G401 (cell line): Measurements from ENCODE around the gene SIRT7. TPM values are rescaled to one million over a fixed set of nuclear protein-coding genes. Genes with fewer than 3 reads are reported as not detected.

Experiments used
- DNase-seq: peaks from one replicate; pipeline ENCODE4 v3.0.0-alpha.2; 2015; ENCODE audit warnings: low spot score
- in situ Hi-C: cut with HindIII; loops from 2 replicates; pipeline ENCODE4 v1.10.0; 2016; ENCODE audit warnings: low sequenced_read_pairs, mixed read lengths
- total RNA-seq: library from RNA; depleted of rRNA; stranded (reverse); fragments of >200 nt; shearing (Covaris generic); gene quantifications from 2 replicates; pipeline ENCODE4 v1.2.3, GENCODE V29; 2014

Gene SIRT7
- total RNA-seq, 1 experiment from 2014 or later = 15.4 TPM

DNA sequence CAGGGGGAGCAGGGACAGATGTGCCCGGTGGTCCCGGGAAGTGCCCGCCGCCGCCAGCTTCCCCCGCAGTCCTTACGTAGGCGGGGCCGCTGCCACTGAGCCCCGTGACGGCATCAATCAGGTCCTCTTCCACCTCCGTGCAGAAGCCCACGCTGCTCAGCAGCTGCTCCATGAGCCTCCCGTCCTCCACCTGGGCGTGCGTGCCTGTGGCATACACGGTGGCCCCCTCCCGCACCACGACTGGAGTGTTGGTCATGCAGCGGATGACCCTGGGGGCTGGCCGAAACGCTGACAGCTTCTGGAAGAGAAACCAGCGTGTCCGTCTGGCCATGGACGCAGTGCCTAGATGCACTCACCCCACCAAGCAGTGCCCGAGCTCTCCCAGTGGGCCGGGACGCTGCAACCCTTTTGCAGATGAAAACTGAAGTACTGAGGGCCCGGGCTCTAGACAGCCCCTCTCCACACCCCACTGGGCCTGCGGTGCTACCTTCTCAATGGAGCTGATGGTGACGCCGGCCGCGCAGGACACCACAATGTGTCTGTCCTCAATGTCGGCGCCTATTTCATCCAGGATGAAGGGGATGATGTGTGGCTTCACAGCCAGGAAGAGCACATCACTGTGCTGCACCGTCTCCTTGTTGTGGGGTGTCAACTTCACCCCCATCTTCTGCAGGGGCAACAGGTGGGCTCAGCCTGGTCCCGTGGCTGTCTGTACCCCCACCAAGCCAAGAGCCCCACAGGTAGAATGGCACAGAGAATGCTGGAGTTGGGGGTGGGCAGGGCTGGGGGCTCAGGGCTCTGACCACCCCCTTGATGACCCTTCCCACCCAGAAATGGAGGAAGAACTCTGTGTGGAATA lies 17.1 kb upstream of the SIRT7 start:
- no peak for DNase-seq
- in situ Hi-C loops = no loop called here

DNA sequence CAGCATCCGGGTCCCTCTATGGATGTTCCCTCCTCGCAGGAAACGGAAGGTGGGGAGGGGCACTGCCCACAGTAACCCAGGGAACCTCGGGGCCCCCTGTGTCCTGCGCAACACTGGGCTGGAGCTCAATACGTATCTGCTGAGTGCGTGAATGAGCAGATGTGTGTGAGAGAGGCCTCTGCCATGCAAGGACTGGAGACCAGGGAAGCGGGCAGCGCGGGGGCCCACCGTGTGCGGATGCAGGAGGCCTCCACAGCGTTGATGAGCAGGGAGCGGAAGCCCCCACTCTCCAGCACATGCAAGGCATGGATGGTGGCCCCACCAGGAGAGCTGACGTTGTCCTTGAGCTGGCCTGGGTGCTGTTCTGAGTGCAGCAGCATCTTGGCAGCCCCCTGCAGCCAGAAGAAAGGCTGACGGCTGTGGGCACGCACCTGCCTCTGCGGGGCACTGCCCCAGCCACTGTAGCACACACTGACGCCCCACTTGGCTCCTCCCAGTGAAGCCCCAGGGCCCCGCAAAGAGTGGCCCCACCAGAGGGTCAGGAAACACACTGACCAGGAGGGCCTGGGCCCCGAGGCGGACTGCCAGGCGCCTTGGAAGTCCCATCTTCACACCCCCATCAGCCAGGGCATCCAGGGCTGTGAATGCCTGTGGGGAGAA lies 16.3 kb upstream of the SIRT7 start:
- in situ Hi-C loops = no loop called here

DNA sequence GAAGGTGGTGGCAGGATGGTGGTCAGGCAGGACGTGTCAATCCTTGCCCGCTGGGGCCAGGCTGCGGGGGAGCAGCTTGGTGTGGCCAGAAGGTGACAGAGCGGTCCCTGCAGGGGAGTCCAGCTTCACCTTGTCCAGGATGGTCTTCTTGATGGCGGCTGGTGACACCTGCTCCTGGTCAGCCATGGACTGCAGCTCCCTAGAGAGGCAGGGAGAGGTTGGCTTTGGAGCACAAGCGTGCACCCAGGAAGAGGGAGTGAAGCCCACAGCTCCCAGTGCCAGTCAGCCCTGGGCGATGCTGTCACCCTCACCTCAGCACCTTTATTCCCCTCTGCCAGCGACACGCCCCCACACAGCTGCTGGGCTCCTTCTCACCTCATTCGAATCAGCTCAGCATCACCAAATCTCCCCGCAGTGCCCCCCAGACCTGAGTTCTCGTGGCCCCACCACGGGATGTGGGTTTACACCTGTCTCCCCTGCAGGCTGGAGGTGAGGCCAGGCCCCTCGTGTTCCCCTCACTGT lies 15.3 kb upstream of the SIRT7 start:
- in situ Hi-C loops = no loop called here

More for the DNA sequence above, 16.3 kb upstream of the SIRT7 start:
- no peak for DNase-seq

GRCh38 chr17:81932333-81932983 lies 14.5 kb upstream of the SIRT7 start:
- in situ Hi-C loops = no loop called here
- no peak for DNase-seq

More for the DNA sequence above, 15.3 kb upstream of the SIRT7 start:
- DNase-seq = no peak

- no peak for DNase-seq
- in situ Hi-C loops = no loop called here
These were observed 13.8 kb upstream of the SIRT7 start for GRCh38 chr17:81931557-81932332.

DNA sequence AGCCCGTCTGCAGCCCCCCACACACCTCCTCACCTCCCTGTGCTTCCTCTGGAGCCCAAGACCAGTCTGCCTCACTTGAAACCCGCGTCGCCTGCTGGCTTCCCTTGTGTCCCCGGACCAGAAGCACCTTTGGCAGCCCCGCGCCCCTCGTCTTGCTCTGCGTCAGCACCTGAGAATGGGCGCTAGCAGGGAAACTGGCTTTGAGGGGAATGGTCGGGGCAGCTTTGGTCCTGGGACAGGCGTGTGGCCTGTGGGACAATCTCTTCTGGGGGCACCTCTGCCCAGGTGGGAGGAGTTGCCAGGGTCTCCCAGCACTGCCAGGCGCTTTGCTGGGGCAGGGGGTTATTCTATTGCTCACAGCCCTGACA lies 13.2 kb upstream of the SIRT7 start:
- no peak for DNase-seq
- in situ Hi-C loops = no loop called here

- no peak for DNase-seq
- in situ Hi-C loops = no loop called here
These were observed 12.5 kb upstream of the SIRT7 start for GRCh38 chr17:81930142-81931125.

DNA sequence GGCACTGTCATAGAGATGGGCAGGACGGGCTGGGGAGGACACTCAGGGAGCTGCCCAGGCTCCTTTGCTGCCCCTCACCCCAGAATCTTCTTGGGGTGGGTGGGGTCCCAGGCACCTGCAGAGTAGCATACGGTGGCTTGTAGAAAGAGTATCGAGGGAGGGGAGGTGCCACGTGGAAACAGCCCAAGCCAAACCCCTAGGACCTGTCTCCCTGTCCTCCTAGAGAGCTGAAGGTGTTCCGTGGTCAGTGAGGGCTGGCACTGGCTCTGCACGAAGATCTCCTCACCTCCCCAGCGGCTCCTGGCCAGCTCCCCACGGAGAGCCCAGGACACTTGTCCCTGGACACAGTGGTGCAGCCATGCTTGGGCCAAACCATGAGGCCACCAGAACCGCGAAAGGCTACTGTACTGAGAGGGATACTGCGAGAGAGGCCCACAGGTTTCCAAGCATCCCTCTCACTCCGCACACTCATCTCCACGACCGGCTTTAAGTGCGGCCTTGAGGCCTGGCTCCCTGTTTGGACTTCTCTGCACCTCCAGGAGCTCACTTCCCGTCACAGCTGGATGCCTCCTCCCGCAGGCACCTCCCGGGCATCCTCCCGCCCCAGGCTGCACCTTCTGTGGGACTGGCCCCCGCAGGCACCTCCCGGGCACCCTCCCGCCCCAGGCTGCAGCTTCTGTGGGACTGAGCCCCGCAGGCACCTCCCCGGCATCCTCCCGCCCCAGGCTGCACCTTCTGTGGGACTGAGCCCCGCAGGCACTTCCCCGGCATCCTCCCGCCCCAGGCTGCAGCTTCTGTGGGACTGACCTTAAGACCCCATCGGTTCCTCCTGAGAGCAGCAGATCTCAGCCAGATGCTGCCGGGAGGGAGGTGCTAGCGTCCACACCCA lies 11.5 kb upstream of the SIRT7 start:
- in situ Hi-C loops = no loop called here
- no peak for DNase-seq

DNA sequence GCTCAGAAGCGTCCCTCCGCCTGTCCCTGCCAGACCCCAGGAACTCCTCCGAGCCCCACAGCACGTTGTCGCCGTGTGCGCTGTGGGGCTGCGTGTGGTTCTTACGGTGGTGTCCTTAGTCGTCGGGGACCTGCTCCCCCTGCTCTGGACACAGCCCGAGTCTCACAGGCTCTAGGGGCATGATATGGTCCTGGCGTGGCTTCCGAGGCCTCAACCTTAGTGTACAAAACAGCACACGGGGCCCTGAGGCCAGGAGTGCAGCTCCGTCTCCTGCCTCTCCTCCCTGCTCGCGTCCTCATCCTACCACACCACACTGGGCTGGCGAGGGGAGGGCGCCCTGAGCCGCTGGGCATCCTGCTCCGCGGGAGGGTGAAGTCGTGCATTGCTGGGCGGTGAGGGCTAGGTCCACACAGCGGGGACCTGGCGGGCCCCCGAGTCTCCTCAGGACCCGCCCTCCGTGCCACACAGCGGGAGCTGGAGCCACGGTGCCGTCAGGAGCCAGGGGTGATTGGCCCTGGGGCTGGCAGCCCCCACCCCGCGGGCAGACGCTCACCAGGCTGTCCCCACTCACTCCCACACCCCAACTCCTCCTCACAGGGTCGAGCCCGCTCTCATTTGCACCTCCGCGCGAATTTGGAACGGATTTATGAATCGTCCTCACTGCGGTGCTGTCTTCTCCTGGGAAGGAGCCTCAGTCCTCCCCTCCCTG lies 10.7 kb upstream of the SIRT7 start:
- in situ Hi-C loops = no loop called here

GRCh38 chr17:81927653-81928543 lies 9.9 kb upstream of the SIRT7 start, which contains the start of gene MAFG:
TSS of gene MAFG (minus strand) at chr17:81927735. CDS start at chr17:81923185, 4,550 bp downstream.
- peak; percentile 92 for DNase-seq
- in situ Hi-C loops = no loop called here

More for the DNA sequence above, 10.7 kb upstream of the SIRT7 start:
- no peak for DNase-seq

GRCh38 chr17:81927152-81927652 lies 9.2 kb upstream of the SIRT7 start:
- in situ Hi-C loops = no loop called here
- no peak for DNase-seq

GRCh38 chr17:81926451-81927151 lies 8.6 kb upstream of the SIRT7 start:
- in situ Hi-C loops = no loop called here
- DNase-seq = peak; percentile 54

DNA sequence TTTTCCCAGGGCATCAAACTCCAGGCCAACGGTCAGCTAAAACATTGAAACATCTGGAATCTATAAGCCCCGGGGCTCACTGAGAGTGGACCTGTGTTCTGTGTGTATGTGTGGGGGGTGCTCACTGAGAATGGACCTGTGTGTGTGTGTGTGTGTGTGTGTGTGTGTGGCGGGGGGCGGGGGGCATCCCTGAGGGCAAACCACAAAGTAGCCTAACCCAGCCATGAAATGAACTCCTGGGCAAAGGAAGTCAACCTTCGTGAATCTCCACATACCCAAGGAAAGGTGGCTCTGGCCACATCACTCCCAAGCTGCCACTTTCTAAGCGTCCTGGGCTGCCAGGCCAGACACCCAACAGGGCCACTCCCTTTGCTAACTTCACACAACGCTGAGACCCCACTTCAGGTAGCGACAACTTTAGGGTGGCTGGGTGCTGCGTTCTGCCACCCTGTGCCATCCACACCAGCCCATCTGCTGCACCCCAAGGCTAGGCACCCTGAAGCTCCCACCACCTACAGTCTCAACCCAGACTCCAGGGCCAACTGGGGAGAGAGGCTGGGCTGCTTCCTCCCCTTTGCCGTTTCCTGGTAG lies 8.0 kb upstream of the SIRT7 start:
- in situ Hi-C loops = no loop called here
- no peak for DNase-seq
